Pancreas (tissue), 10 donors: Measurements from ENCODE around the gene CLEC4E. TPM values are rescaled to one million over a fixed set of nuclear protein-coding genes. Genes with fewer than 3 reads are reported as not detected.
"Not testable (repeated sequence)": the region's sequence is repeated elsewhere in the genome, so short reads cannot be mapped to it uniquely, and the experiment has no call there.

Experiments
- ATAC-seq, 4 donors: fragments of 200-7000 bp; cut with Tn5 transposase; one replicate each; pipeline versions ENCODE4 v1.8.0 to v1.9.1; 2020; ENCODE audit warnings: mild to moderate bottlenecking in 4 of 4, moderate library complexity in 4 of 4
- DNase-seq, 6 donors: peaks; one replicate each; pipeline ENCODE4 v3.0.0-alpha.2; 2020
- FAIRE-seq: peaks from 2 replicates; lab custom pipeline; 2012; peaks lifted over from hg19 to GRCh38; lab: Jason Lieb, UNC
- H3K27ac ChIP-seq, 4 donors: fragments of 200-600 bp; sonication (generic); 1 replicate in 3 of 4; 2 replicates in 1 of 4; pipeline versions ENCODE4 v1.5.0 to v1.8.0; 2020
- H3K27me3 ChIP-seq, 4 donors: fragments of 200-600 bp; one replicate each; pipeline ENCODE4 v1.8.0; 2021
- H3K36me3 ChIP-seq, 3 donors: fragments of 200-600 bp; sonication (generic) in 1 of 3; one replicate each; pipeline versions ENCODE4 v1.5.0 to v1.8.0; 2020 to 2021
- H3K4me1 ChIP-seq, 3 donors: fragments of 200-600 bp; one replicate each; pipeline ENCODE4 v1.8.0; 2021
- H3K4me3 ChIP-seq, 4 donors: fragments of 200-600 bp; sonication (generic) in 2 of 4; one replicate each; pipeline versions ENCODE4 v1.5.0 to v1.8.0; 2020 to 2021
- H3K9me3 ChIP-seq, 4 donors: fragments of 200-600 bp; one replicate each; pipeline ENCODE4 v1.8.0; 2021
- WGBS, 2 donors: extraction: QIAGEN DNeasy Blood & Tissue Kit; methylation state at CpG; one replicate each; pipeline ENCODE4 v1.1.7; 2013; 5-methylcytosine and 5-hydroxymethylcytosine counted together
- intact Hi-C, 3 donors: fragments of 100-400 bp; cut with DNase I; formaldehyde crosslinking; loops; one replicate each; pipeline versions ENCODE4 v1.11.1 to v1.14.2; 2022
- polyA plus RNA-seq, 2 donors: library from polyadenylated mRNA; stranded (reverse); fragments of 200-250 nt; gene quantifications; one replicate each; pipeline ENCODE4 v1.2.3, GENCODE V29; 2013
- total RNA-seq, 6 donors: library from RNA; stranded (reverse); fragmentation: NEBNext Ultra II Directional in 4 of 6; extraction: Animal tissue kit (Norgen Biotek cat#: 25700) in 4 of 6; gene quantifications; one replicate each; pipeline versions ENCODE4 v1.2.1 to v1.2.4, GENCODE V29; 2021 to 2023
- TF ChIP-seq, protein P1 (sequence below), 4 donors: fragments of 200-600 bp; sonication (generic) in 3 of 4; IDR thresholded peaks; one replicate each; pipeline versions ENCODE4 v1.5.0 to v1.8.0; 2021; ENCODE audit warnings: antibody characterized with exemption in 4 of 4
- donor health status: healthy with polysubstance abuse.
- donor health status: DM: no; HTN: no; CAD: no; lungs with moderate emphysema.
- donor health status: DM: no; HTN: no; CAD: no.
- donor health status: control.
- donor health status: control.
- donor health status: Bipolar disorder and iron deficiency.
- donor health status: DM: yes; HTN: yes; CAD: no.
- donor health status: DM: no; HTN: no; CAD: no.
- donor health status: DM: no; HTN: no; CAD: no.
- donor health status: DM: yes; HTN: yes; CAD: no.

Gene CLEC4E
- total and polyA plus RNA-seq, 8 donors, result 0.19 to 1.7 (median 0.68) TPM; not detected in 2

DNA sequence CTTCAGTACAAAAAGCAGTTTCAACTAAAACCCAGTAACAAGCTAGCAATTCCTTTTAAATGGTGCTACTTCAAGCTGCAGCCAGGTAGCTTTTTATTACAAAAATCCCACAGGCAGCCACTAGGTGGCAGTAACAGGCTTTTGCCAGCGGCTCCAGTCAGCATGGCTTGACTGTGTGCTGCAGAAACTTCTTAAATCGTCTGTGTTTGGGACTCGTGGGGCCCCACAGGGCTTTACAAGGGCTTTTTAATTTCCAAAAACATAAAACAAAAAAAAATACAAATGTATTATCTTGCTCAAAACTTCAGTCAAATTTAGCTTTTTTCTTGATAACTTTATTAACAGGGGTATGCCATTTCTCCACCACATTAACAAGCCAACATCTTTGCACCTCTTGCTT is 3.6 kb upstream of the CLEC4E start:
- H3K4me1 ChIP-seq, result no peaks in the 10 kb centered on the region
- intact Hi-C loops, result no loop called here
- TF ChIP-seq, protein P1, sequence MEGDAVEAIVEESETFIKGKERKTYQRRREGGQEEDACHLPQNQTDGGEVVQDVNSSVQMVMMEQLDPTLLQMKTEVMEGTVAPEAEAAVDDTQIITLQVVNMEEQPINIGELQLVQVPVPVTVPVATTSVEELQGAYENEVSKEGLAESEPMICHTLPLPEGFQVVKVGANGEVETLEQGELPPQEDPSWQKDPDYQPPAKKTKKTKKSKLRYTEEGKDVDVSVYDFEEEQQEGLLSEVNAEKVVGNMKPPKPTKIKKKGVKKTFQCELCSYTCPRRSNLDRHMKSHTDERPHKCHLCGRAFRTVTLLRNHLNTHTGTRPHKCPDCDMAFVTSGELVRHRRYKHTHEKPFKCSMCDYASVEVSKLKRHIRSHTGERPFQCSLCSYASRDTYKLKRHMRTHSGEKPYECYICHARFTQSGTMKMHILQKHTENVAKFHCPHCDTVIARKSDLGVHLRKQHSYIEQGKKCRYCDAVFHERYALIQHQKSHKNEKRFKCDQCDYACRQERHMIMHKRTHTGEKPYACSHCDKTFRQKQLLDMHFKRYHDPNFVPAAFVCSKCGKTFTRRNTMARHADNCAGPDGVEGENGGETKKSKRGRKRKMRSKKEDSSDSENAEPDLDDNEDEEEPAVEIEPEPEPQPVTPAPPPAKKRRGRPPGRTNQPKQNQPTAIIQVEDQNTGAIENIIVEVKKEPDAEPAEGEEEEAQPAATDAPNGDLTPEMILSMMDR (IDR thresholded peaks at IDR 0.05), result peak; percentile 67 to 98 (median 88)
- no peaks in the 10 kb centered on the region for H3K36me3 ChIP-seq
- 0 to 1% methylated on average over 3 of the region's 3 CpGs for WGBS, 2 donors
- ATAC-seq, result peak; percentile 63 to 93 (median 87)
- H3K27ac ChIP-seq, result no peak overlapping the region
- no peaks in the 10 kb centered on the region for H3K27me3 ChIP-seq
- FAIRE-seq, result peak; percentile 73
- DNase-seq, result peak in 5 of 6 donors; percentile 28 to 73 (median 62)
- no peak overlapping the region for H3K4me3 ChIP-seq
- no peaks in the 10 kb centered on the region for H3K9me3 ChIP-seq

DNA sequence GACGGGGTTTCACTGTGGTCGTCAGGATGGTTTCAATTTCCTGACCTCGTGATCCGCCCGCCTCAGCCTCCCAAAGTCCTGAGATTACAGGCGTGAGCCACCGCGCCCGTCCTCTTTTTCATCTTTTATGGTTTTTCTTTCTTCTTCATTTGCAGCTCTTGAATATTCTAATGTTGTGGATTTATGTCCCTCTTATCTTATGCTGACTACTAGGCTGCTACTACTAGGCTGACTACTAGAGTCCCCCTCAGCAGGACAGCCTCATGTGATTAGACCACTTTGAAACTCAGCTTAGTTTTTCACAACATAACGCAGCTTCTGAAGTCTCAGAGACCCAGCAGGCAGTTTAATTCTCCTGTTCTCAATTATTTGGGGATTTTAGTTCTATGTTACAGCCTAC is 857 bp upstream of the CLEC4E start:
- no peaks in the 10 kb centered on the region for H3K36me3 ChIP-seq
- TF ChIP-seq, protein P1 (IDR thresholded peaks at IDR 0.05), result no peak

DNA sequence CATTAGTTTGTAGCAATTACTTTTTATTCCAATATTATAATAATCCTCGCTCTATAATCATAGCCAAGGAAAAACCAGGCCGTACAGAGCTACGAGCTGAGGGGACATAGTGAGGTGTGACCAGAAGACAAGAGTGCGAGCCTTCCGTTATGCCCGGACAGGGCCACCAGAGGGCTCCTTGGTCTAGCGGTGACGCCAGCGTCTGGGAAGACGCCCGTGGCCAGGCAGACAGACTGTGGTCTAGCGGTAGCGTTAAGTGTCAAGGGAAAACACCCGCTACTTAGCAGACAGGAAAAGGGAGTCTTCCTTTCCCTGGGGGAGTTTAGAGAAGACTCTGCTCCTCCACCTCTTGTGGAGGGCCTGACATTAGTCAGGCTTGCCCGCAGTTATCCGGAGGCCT is 2.9 kb downstream of the CLEC4E start:
- ATAC-seq, H3K9me3 ChIP-seq, H3K4me1 ChIP-seq, H3K36me3 ChIP-seq, H3K27ac ChIP-seq, H3K27me3 ChIP-seq, H3K4me3 ChIP-seq, DNase-seq, FAIRE-seq, intact Hi-C loops: not testable (repeated sequence)
- 89% methylated on average over 14 to 16 of the region's 16 CpGs for WGBS, 2 donors

More for the DNA sequence above, 857 bp upstream of the CLEC4E start:
- no peak for DNase-seq
- H3K9me3 ChIP-seq, result no peaks in the 10 kb centered on the region
- no peak overlapping the region for H3K4me3 ChIP-seq
- intact Hi-C loops, result no loop called here
- no peak overlapping the region for H3K27ac ChIP-seq
- ATAC-seq, result no peak
- no peak for FAIRE-seq
- H3K4me1 ChIP-seq, result no peaks in the 10 kb centered on the region
- no peaks in the 10 kb centered on the region for H3K27me3 ChIP-seq
- WGBS, 2 donors, result 67 to 84% methylated on average over 10 of the region's 10 CpGs

GRCh38 chr12:8532045-8532444 is 8.7 kb downstream of the CLEC4E start:
- Histone ChIP-seq H3K4me3 (no peak overlapping the region), H3K9me3 (no peaks in the 10 kb centered on the region), H3K27ac (no peak overlapping the region), H3K27me3 (no peaks in the 10 kb centered on the region), H3K4me1 (no peaks in the 10 kb centered on the region), H3K36me3 (no peaks in the 10 kb centered on the region)
- WGBS, 2 donors, result 66 to 73% methylated on average over 7 of the region's 7 CpGs
- DNase-seq (no peak), FAIRE-seq (no peak), ATAC-seq (no peak)
- TF ChIP-seq, protein P1 (IDR thresholded peaks at IDR 0.05), result no peak
- intact Hi-C loops, result no loop called here

DNA sequence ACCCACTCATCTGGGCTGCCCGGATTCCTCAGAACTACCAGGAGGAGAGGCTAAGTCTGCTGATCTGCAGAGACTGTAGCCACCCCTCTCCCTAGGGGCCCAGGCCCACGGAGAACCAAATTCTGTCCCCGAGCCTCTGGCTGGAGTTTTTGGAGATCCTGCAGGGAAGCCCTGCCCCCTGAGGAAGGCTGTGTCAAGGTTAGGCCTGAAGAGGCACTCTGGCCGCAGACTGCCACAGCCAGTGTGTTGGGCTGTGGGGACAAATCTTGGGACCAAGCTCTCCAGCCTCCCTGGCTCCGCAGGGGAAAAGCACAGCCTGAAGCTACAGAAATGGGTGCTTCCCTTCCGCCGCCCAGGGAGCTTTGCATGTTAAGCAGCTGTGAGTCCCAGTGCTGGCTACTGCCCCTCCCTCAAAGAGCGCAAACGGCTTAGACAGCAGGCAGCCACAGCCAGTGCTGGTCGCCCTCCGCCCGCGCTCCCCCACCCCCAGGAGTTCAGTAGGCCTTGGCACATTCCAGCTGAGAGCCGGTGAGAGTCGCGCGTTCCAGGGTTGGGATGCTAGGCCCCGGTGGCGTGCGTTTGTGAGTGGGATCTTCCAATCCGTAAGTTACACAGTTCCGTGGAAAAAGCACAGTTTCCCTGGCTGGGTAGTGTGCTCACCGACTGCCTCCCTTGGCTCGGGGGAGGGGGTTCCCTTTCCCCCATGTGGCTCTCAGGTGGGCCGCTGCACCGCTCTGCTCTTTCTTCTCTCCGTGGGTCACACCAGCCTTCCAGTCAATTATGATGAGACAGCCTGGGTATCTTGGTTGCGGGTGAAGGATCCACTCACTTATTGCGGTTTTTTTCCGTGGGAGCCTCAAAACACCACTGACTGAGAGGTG is 13.2 kb downstream of the CLEC4E start:
- 64 to 68% methylated on average over 30 of the region's 30 CpGs for WGBS, 2 donors
- intact Hi-C loops, result no loop called here
- no peaks in the 10 kb centered on the region for H3K4me1 ChIP-seq
- H3K36me3 ChIP-seq, result no peaks in the 10 kb centered on the region
- DNase-seq, result peak in 1 of 6 donors; percentile 43
- no peak overlapping the region for H3K27ac ChIP-seq
- no peaks in the 10 kb centered on the region for H3K9me3 ChIP-seq
- H3K27me3 ChIP-seq, result no peaks in the 10 kb centered on the region
- TF ChIP-seq, protein P1 (IDR thresholded peaks at IDR 0.05), result no peak
- no peak for ATAC-seq
- H3K4me3 ChIP-seq, result no peak overlapping the region
- FAIRE-seq, result no peak
